Lower leg skin (tissue), 4 donors: ENCODE results near the gene PLEKHO2. TPM values are rescaled to one million over a fixed set of nuclear protein-coding genes. Genes with fewer than 3 reads are reported as not detected.

Experiments
- total RNA-seq, 4 donors: library from RNA; depleted of rRNA; stranded (reverse); fragments of >200 nt; gene quantifications; one replicate each; pipeline ENCODE4 v1.1.0, GENCODE V29; 2016

Gene PLEKHO2
- total RNA-seq, 4 donors from 2014 or later = 5.7 to 15.6 (median 7.3) TPM

Other genes with a start within 250 kb of the PLEKHO2 start
- 1 to 10 TPM in 2 of 4 donors, under 1 TPM in 1, not detected in 1; 0.15 to 1.8 (median 1.1) TPM for gene RBPMS2, start 66.3 kb upstream of the PLEKHO2 start, total RNA-seq
- 1 to 10 TPM in 3 of 4 donors, under 1 TPM in 1; 0.25 to 2.5 (median 1.7) TPM for gene PIF1, start 16.3 kb upstream of the PLEKHO2 start, total RNA-seq
- gene ANKDD1A, start 70.0 kb downstream of the PLEKHO2 start, total RNA-seq = 1 to 10 TPM; 1.3 to 2.8 (median 1.7) TPM
- gene SPG21, start 148.0 kb downstream of the PLEKHO2 start, total RNA-seq = 10 to 100 TPM; 54.3 to 93.1 (median 76.6) TPM
- 10 to 100 TPM; 12.3 to 21.9 (median 15.0) TPM for gene MTFMT, start 187.7 kb downstream of the PLEKHO2 start, total RNA-seq
- under 1 TPM in 1 of 4 donors, not detected in 3; 0.65 TPM for gene SLC51B, start 203.5 kb downstream of the PLEKHO2 start, total RNA-seq
- 10 to 100 TPM in 1 of 4 donors, 1 to 10 TPM in 3; 1.7 to 18.9 (median 7.7) TPM for gene RASL12, start 226.1 kb downstream of the PLEKHO2 start, total RNA-seq
- not detected for gene KBTBD13, start 234.8 kb downstream of the PLEKHO2 start, total RNA-seq